Calu3 (cell line): ENCODE data around the gene SLC26A9. TPM values are rescaled to one million over a fixed set of nuclear protein-coding genes. Genes with fewer than 3 reads are reported as not detected.

Experiments
- BruUV-seq: library from RNA; stranded (reverse); fragments of 400-500 nt; replicated peaks from 2 replicates; lab custom pipeline; 2021; lab: Mats Ljungman, UMichigan
- CTCF ChIA-PET: fragments of 300-600 bp; sonication (Branson Sonifier 250); formaldehyde crosslinking; loops from one replicate; lab custom pipeline; 2022; ENCODE audit warnings: antibody characterized with exemption; lab: Charles Lee
- DNase-seq: peaks from one replicate; pipeline ENCODE4 v3.0.0; 2022
- H3K27ac Mint-ChIP-seq: one replicate; pipeline ENCODE4 v1.8.0; 2022; ENCODE audit warnings: mixed read lengths; ENCODE audit not compliant: unreplicated experiment
- H3K27me3 Mint-ChIP-seq: one replicate; pipeline ENCODE4 v1.8.0; 2022; ENCODE audit warnings: mixed read lengths; ENCODE audit not compliant: unreplicated experiment
- H3K36me3 Mint-ChIP-seq: one replicate; pipeline ENCODE4 v1.8.0; 2022; ENCODE audit warnings: mild to moderate bottlenecking, moderate library complexity, mixed read lengths; ENCODE audit not compliant: insufficient read depth, unreplicated experiment
- H3K4me1 Mint-ChIP-seq: one replicate; pipeline ENCODE4 v1.8.0; 2022; ENCODE audit warnings: mild to moderate bottlenecking, low read depth, mixed read lengths; ENCODE audit not compliant: unreplicated experiment
- H3K4me3 Mint-ChIP-seq: one replicate; pipeline ENCODE4 v1.8.0; 2022; ENCODE audit warnings: mild to moderate bottlenecking, low read depth, moderate library complexity, mixed read lengths; ENCODE audit not compliant: unreplicated experiment
- H3K9me3 Mint-ChIP-seq: one replicate; pipeline ENCODE4 v1.8.0; 2022; ENCODE audit warnings: low read depth, mixed read lengths; ENCODE audit not compliant: unreplicated experiment
- CTCF ChIP-seq: fragments of 200-600 bp; IDR thresholded peaks from one replicate; pipeline ENCODE4 v1.8.0; 2022; ENCODE audit warnings: antibody characterized with exemption; ENCODE audit not compliant: unreplicated experiment
- intact Hi-C: fragments of 100-400 bp; cut with micrococcal nuclease; formaldehyde crosslinking; loops from one replicate; pipeline ENCODE4 v1.10.0; 2022; ENCODE audit not compliant: unreplicated experiment
- total RNA-seq: library from RNA; stranded (reverse); gene quantifications from 2 replicates; pipeline ENCODE4 v1.2.3, GENCODE V29; 2022

Gene SLC26A9
- total RNA-seq, 1 experiment from 2014 or later = 7.6 TPM

DNA sequence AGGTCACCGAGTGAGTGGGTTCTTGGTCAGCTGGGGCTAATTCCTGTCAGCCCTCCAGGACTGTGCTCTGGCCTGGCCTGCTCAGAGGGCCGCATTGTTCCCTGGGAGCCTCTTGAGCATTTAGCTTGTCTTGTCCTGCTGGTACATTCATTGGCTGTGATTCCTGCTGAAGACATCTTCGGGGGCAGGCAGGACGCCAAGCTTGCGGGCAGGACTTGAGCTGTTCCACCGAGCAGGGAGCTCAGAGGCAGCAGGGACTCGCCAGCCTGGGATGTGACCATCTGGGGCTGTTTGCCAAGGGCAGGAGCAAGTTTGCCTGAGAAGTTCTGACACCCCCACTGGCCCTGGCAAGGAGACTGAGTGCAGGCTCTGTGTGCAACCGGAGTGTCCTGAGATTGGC, 7.0 kb upstream of the SLC26A9 start:
- no peak overlapping the region for H3K4me3 Mint-ChIP-seq
- H3K27ac Mint-ChIP-seq = no peak overlapping the region
- DNase-seq = no peak
- no TSS peak for BruUV-seq
- no peak for TF ChIP-seq CTCF
- peaks cover 32% of the 10 kb centered on the region for H3K27me3 Mint-ChIP-seq
- no peaks in the 10 kb centered on the region for H3K9me3 Mint-ChIP-seq
- H3K4me1 Mint-ChIP-seq = peaks cover 41% of the 10 kb centered on the region
- CTCF ChIA-PET = interaction anchor here (2.0 kb wide), 1 partner anchor 27 kb away, joined by 7 read pairs; no protein-coding TSS in a partner anchor
- no peaks in the 10 kb centered on the region for H3K36me3 Mint-ChIP-seq
- intact Hi-C loops = no loop called here

- CTCF ChIA-PET = no interaction called here
- BruUV-seq = no TSS peak
- no peak for TF ChIP-seq CTCF
- intact Hi-C loops = no loop called here
- peaks cover 42% of the 10 kb centered on the region for H3K4me1 Mint-ChIP-seq
- H3K27me3 Mint-ChIP-seq = peaks cover 27% of the 10 kb centered on the region
- no peaks in the 10 kb centered on the region for H3K36me3 Mint-ChIP-seq
- DNase-seq = no peak
- H3K27ac Mint-ChIP-seq = no peak overlapping the region
- no peak overlapping the region for H3K4me3 Mint-ChIP-seq
- no peaks in the 10 kb centered on the region for H3K9me3 Mint-ChIP-seq
Measured at GRCh38 chr1:205949753-205950152, 6.5 kb upstream of the SLC26A9 start.

DNA sequence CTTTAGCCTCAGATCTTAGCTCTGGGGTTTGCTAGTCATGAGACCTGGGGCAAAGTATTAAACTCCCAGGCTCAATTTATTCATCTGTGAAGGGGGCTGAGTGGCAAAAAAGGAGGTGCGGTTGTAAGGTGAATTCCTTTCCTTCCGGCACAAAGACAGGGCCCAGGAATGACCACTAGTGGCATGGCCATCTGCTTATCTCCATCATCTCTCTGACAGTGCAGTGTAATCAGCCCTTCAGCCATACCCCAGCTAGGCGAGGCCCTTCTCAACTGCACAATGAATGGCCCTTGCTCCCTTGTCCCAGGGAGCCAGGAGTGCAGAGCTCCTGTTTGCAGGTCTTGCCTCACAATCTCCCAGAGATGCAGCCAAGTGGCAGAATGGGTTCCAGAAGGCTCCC, 5.6 kb upstream of the SLC26A9 start:
- intact Hi-C loops = no loop called here
- Mint-ChIP-seq H3K27ac (no peak overlapping the region), H3K4me3 (no peak overlapping the region), H3K4me1 (peaks cover 51% of the 10 kb centered on the region), H3K9me3 (no peaks in the 10 kb centered on the region), H3K36me3 (no peaks in the 10 kb centered on the region), H3K27me3 (peaks cover 21% of the 10 kb centered on the region)
- DNase-seq = no peak
- CTCF ChIA-PET = no interaction called here
- no peak for TF ChIP-seq CTCF
- BruUV-seq = no TSS peak

DNA sequence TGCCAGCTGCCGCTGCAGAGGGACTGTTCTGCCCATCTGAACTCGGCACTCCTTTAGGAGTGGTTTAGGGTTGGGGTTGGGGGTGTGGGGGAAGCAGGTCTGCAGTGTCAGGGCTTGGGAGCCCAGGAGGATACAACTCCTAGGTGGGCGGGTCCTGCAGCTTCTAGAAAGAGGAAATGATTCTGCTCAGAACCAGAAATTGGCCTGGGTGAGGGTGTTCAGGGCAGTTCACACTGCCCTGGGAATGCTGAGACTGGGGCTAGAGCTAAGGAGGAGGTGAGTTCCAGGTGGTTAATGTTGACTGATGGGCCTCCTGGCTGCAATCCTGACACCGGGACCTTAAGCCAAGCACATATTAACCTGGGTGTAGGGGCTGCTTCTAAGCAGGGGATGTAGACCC, 4.8 kb upstream of the SLC26A9 start:
- no TSS peak for BruUV-seq
- no peaks in the 10 kb centered on the region for H3K36me3 Mint-ChIP-seq
- H3K4me3 Mint-ChIP-seq = no peak overlapping the region
- intact Hi-C loops = no loop called here
- TF ChIP-seq CTCF = no peak
- no peaks in the 10 kb centered on the region for H3K9me3 Mint-ChIP-seq
- no peak for DNase-seq
- peaks cover 60% of the 10 kb centered on the region for H3K4me1 Mint-ChIP-seq
- H3K27me3 Mint-ChIP-seq = peaks cover 14% of the 10 kb centered on the region
- CTCF ChIA-PET = interaction anchor here (0.7 kb wide), 1 partner anchor 20 kb away, joined by 3 read pairs; no protein-coding TSS in a partner anchor
- H3K27ac Mint-ChIP-seq = no peak overlapping the region
